GM12801 (cell line): Measurements from ENCODE around the gene LHPP.

Experiments used
- TF ChIP-seq, protein P1 (sequence below): IDR thresholded peaks from one replicate; pipeline ENCODE4 v1.5.1; 2011; ENCODE audit warnings: control low read depth; ENCODE audit not compliant: insufficient read length; ENCODE audit errors: extremely low read depth

LHPP gene

DNA sequence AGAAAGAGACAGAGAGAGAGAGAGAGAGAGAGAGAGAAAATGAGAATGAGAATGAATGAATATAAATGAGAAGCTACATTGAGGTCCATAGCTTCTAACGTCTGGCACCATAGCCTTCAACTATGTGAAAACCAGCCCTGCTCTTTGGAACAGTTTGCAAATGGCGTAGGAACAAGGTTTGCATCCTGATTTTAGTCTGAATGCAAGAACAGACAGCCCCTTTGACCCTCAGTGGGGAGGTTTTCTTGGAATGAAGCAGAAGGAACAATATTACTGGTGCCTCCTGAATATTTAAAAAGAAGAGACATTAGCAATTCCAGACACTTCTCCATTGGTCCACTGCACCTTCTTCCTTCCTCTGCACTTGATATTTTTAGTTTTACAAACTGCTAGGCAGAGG, 23.0 kb downstream of the LHPP start:
- TF ChIP-seq, protein P1, sequence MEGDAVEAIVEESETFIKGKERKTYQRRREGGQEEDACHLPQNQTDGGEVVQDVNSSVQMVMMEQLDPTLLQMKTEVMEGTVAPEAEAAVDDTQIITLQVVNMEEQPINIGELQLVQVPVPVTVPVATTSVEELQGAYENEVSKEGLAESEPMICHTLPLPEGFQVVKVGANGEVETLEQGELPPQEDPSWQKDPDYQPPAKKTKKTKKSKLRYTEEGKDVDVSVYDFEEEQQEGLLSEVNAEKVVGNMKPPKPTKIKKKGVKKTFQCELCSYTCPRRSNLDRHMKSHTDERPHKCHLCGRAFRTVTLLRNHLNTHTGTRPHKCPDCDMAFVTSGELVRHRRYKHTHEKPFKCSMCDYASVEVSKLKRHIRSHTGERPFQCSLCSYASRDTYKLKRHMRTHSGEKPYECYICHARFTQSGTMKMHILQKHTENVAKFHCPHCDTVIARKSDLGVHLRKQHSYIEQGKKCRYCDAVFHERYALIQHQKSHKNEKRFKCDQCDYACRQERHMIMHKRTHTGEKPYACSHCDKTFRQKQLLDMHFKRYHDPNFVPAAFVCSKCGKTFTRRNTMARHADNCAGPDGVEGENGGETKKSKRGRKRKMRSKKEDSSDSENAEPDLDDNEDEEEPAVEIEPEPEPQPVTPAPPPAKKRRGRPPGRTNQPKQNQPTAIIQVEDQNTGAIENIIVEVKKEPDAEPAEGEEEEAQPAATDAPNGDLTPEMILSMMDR: no peak

DNA sequence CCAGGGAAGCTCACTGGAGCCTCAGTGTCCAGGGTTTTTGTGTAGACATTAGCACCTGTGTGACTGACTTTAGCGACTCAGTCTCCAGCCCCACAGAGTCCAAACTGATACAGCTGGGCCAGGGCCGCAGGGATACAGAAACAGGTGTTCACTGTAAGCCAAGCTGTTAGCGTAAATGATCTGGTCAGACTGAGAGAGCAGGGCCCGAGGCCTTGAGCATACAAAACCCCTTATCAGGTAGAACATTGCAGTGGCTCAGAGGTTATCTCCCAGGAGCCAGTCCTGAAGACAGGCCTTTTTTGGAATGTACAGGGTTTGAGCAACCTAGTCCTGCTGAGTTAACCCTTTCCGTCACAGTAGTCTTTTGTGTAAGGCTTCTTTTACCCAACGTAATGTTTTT, 25.0 kb downstream of the LHPP start:
- TF ChIP-seq, protein P1: no peak

DNA sequence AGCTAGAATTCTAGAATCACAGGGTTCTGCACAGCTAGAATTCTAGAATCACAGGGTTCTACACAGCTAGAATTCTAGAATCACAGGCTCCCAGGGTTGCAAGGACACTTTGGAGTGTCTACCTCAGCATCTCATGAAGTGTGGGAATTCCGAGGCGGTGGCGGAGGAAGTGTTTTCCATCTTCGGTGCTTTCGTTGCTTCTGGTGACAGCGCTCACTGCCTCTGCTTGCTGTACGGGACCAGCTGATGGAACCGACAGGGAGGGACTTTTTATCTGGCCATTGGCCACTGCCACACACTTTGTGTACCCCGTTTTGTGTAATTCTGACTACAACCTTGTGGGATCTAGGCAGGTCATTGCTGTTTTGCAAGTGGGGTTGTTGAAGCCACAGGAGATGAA, 29.5 kb downstream of the LHPP start:
- TF ChIP-seq, protein P1: no peak

DNA sequence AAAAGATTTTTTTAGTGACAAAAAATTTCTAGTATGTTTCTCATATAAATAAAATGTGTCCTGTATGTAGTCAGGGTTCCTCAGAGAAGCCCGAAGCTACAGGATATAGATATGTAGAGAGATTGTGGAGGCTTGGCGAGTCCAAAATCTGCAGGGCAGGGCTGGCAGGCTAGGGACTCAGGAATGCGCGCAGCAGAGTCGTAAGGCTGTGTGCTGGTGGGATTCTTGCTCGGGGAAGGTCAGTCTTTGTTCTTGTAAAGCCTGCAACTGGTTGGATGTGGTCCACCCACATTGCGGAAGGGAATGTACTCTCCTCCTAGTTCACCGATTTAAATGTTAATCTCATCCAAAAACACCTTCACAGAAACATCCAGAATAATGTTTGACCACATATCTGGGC, 30.6 kb downstream of the LHPP start:
- TF ChIP-seq, protein P1: no peak

DNA sequence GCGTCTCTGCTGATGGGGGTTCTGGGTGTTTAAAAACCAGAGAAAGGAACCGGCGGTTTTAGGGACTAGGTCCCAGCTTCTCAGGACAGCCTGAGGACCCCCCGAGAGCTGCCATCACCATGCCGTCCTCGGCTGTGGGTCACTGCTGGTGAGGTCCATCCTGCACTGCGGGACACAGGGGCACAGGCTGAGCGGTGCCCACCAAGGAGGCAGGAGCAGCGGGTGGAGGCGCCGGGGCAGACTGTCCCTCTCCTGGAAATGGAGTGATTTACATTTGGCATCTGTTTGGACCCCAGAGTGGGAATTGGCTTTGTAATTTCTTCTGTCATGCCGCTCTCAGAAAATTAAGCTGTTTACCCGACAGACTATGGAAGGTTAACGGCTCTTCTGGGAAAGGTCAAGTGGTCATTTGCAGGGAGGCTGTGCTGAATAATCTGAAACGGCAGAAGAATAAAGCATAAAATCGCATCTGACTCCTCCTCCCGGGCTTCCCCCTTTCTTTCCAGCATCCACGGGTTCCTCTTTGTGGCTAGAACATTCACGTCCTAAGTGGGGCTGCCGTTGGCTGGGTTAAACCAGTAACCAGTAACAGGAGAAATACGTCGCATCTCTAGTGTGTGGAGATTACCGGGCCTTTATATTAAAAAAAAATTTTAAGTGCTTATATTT, 31.7 kb downstream of the LHPP start:
- TF ChIP-seq, protein P1: no peak

DNA sequence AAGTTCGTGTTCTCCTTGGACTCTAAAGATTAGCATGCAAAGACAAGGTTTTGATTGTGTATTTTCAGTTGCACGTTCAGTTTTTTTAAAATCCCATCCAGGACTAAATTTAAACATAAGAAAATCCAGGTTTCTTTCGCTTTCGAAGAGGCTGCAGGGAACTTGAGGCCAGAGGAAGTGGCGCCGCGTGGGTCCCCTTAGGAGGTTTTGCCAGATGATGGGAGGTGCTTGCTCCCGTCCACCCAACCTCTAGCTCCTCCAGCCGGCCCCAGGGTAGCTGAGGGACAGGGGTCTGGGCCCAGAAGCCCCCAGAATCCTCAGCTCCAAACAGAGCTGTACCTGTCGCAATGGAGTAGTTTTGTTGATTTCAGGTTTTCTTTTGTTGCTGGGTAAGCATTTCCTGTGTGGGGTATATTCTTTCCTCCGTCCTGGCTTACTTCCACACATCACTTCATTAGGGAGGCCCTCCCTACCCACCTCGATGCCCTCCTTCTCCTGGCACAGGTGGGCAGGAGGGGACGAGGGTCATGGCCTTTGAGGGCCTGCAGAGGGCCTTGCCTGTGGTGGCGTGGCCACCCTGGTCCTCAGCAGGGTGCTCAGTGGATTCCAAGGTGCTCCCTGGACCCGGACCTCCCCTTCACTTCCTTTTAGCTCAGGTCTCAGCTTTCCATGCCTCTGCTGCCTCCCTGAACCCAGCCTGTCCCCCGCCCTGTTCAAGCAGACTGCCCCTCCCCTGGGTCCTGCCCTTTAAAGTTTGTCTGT, 32.6 kb downstream of the LHPP start:
- TF ChIP-seq, protein P1: no peak

DNA sequence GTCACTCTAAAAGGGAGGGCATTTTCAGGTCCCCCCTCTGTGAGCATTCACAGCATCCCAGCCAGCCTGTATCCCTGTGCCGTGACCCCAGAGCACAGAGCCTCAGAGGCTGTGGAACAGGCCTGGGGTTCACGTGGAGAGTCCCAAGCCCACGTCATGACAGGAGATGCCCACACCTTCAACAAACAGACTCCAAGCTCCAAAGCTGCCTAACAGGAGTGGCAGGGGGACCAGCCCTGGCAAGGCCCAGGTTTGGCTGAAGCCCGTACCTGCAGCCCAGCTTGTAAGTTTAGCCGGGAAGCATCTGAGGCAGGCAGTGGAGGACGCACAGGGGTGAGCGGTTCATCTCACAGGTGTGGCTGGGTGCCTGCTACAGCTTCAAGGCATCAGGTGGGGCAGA, 33.5 kb downstream of the LHPP start:
- TF ChIP-seq, protein P1: no peak
